ENCODE data around the gene GUCA1A.
"Not testable (repeated sequence)": the region's sequence is repeated elsewhere in the genome, so short reads cannot be mapped to it uniquely, and the experiment has no call there.

GUCA1A gene

DNA sequence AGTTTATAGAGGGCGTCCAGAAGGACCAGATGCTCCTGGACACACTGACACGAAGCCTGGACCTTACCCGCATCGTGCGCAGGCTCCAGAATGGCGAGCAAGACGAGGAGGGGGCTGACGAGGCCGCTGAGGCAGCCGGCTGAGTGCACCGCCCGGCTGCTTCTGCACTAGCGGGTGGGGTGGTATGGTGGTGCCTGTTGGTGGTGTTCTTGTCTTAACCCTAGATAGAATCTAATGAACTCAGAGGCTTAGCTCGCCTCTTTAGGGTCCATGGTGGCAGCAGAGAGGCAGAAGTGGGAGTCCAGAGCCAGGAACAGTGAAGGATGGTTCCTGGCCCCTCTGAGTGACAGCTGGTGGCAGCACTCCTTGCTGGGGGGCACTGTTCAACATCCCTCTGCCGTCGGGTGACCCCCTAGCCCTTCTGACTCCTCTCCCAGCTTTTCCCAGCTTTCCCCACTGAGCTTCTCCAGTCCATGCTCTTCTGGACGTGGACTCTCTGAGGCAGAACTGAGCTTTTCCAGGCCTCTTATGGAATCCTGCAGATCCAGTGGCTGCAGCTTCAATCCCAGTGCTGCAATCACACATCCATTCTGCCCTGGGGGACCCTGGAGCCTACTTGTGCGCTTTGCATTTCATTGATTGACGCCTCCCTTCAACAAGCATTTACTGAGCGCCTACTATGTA is 6.2 kb downstream of the GUCA1A start:
- TF ChIP-seq, protein P1, sequence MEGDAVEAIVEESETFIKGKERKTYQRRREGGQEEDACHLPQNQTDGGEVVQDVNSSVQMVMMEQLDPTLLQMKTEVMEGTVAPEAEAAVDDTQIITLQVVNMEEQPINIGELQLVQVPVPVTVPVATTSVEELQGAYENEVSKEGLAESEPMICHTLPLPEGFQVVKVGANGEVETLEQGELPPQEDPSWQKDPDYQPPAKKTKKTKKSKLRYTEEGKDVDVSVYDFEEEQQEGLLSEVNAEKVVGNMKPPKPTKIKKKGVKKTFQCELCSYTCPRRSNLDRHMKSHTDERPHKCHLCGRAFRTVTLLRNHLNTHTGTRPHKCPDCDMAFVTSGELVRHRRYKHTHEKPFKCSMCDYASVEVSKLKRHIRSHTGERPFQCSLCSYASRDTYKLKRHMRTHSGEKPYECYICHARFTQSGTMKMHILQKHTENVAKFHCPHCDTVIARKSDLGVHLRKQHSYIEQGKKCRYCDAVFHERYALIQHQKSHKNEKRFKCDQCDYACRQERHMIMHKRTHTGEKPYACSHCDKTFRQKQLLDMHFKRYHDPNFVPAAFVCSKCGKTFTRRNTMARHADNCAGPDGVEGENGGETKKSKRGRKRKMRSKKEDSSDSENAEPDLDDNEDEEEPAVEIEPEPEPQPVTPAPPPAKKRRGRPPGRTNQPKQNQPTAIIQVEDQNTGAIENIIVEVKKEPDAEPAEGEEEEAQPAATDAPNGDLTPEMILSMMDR (conservative IDR thresholded peaks at IDR 0.05): no peak
- no peak overlapping the region for H3K27ac ChIP-seq

DNA sequence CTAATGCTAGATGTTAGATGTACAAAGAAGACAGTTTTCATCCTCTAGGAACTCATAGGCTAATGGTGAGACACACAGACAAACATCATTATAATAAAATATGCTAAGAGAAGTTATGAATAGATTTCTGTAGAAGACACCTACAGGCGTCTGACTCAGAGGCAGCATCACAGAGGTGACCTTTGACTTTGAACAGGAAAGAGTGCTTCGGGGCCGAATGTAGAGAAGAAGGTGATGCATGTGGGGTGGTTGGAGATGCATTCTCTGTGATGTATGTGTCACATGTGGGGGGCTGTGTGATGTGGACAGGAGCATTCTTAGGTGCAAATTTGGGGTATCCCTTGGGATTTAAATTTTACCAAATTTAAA is 6.8 kb downstream of the GUCA1A start:
- H3K27ac ChIP-seq: no peak overlapping the region

DNA sequence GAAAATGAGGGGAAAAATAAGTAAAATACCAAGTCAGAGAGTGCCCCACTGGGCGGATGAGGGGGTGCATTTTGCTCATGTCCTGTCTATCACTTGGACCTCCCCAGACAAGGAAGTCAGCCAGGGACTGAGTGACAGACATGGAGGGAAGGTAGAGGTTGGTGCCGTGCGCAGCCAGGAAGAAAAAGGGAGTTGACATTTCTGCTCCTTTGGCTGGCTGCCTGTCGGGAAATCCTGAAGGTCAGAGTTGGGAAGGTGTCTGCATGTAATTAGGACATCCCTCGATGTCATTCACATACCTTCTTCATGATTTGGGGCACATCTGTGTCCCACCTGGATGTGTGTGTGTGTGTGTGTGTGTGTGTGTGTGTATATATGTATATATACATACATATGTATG is 8.9 kb downstream of the GUCA1A start:
- TF ChIP-seq, protein P1 (conservative IDR thresholded peaks at IDR 0.05): no peak
- no peak overlapping the region for H3K27ac ChIP-seq

More for the DNA sequence above, 6.8 kb downstream of the GUCA1A start:
- TF ChIP-seq, protein P1 (conservative IDR thresholded peaks at IDR 0.05): no peak

DNA sequence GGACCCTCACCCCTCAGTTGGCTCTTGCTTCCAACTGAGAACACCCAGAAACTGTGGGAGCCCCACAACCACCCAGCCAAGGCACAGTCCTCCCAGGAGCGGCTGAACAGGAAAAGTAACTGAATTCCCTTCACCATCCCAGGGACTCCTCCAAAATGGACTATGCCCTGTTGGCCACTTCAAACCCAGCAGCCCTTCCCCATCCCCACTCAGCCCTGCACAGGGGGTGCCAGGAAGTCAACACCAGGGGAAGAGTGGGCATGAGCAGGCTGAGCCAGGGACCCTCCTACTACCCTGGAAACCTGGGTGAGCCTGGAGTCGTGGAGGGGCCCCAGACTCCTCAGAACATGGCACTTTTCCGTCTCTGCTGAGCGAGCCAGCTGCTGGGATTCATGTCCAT is 11.3 kb downstream of the GUCA1A start:
- no peak overlapping the region for H3K27ac ChIP-seq
- TF ChIP-seq, protein P1 (conservative IDR thresholded peaks at IDR 0.05): no peak

DNA sequence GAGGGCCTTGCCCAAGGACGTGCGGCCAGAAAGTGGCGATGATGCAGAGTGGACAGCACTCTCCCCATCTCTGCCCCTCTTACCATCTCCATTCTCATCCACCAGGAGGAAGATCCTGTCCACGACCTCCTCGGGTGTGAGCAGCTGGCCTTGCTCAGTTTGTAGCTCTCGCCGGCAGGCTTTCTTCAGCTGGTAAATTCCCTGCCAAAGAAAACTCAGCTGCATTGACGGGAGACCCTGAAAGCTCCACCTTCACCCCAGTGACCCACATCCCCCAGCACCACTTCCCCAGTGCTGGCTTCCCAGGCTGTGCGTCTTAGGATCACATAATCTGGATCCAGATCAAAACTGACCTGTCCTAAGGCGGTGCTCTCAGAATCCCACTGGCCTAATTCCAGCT is 12.4 kb downstream of the GUCA1A start:
- H3K27ac ChIP-seq: no peak overlapping the region
- TF ChIP-seq, protein P1 (conservative IDR thresholded peaks at IDR 0.05): no peak

DNA sequence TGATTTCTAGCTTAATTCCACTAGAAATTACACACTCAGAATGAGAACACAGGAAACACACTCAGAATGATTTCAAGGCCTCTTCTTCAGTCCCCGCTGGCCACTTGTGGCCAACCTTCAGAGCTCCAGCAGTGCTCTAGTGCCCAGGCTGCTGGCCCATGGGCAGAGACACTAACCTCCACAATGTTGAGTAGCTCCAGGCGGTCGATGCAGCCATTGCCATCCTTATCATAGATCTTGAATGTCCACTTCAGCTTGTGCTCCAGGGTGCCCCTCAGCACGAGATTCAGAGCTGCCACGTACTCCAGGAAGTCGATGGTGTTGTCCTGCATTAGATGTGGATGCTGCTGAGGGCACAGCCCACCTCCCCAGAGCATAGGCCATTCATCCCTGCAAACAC is 15.2 kb downstream of the GUCA1A start:
- no peak overlapping the region for H3K27ac ChIP-seq
- TF ChIP-seq, protein P1 (conservative IDR thresholded peaks at IDR 0.05): no peak

DNA sequence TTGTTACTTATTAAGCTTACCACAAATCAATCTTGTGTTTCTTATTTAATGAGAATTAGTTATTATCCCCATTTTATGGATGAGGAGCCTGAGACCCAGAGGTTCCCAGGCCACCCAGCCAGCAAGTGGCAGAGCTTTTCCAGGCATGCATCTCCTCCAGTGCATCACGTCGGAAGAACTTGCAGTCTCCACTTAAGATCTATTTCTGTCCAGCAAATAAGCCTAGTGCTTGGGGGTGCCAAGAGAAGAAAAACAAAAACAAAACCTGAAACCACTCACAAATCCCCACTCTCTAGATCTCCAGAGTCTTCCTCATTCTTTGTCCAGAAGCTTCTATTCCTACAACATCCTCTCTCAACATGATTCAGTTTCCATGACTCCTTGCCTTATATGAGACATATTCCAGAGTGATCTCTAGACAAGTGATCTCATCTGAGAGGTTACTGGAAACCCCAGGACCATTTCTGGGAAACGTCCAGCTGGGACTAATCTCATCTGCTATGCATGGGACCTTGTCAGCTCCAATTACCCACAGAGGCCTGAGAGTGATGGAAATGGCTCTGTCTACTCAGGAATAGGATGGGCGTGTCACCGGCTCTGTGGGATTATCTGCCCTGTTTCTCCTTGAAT is 17.5 kb downstream of the GUCA1A start:
- TF ChIP-seq, protein P1 (conservative IDR thresholded peaks at IDR 0.05): no peak
- H3K27ac ChIP-seq: no peak overlapping the region

DNA sequence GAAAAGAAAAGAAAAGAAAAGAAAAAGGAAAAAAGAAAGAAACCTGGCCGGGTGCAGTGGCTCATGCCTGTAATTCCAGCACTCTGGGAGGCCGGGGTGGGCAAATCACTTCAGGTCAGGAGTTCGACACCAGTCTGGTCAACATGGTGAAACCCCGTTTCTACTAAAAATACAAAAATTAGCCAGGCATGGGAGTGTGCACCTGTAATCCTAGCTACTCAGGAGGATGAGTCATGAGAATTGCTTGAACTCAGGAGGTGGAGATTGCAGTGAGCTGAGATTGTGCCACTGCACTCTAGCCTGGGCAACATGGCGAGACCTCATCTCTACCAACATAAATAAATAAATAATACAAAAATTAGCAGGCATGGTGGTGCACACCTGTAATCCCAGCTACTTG is 19.2 kb downstream of the GUCA1A start:
- H3K27ac ChIP-seq: not testable (repeated sequence)

Measured in VCaP (cell line).